Activated CD4-positive, alpha-beta T cell treated with anti-CD3 and anti-CD28 coated beads for 4 hours (primary cell): ENCODE measurements around the gene LIPK.

Experiments used
- DNase-seq, 2 donors: peaks; one replicate each; pipeline ENCODE4 v3.0.0-alpha.2; 2020

LIPK gene

GRCh38 chr10:88787463-88787862 lies 81.4 kb downstream of the LIPK start:
- DNase-seq, result no peak

- no peak for DNase-seq
These were observed 82.9 kb downstream of the LIPK start for GRCh38 chr10:88788924-88789323.

GRCh38 chr10:88791924-88792323 lies 85.9 kb downstream of the LIPK start:
- no peak for DNase-seq

GRCh38 chr10:88792661-88793060 lies 86.6 kb downstream of the LIPK start:
- DNase-seq, result no peak

GRCh38 chr10:88793712-88794299 lies 87.8 kb downstream of the LIPK start:
- no peak for DNase-seq

GRCh38 chr10:88794731-88795130 lies 88.7 kb downstream of the LIPK start:
- no peak for DNase-seq

- DNase-seq, result no peak
These were observed 94.4 kb downstream of the LIPK start for GRCh38 chr10:88800152-88801125.
